SK-N-SH (cell line): ENCODE results near the gene NLK. TPM values are rescaled to one million over a fixed set of nuclear protein-coding genes. Genes with fewer than 3 reads are reported as not detected.
"Not testable (repeated sequence)": the region's sequence is repeated elsewhere in the genome, so short reads cannot be mapped to it uniquely, and the experiment has no call there.

Source experiments
- CTCF ChIA-PET: fragments of 300-600, 350-600 bp; formaldehyde crosslinking; extraction: SDS; loops from one replicate; lab custom pipeline; 2021; lab: Yijun Ruan, JAX
- POLR2A ChIA-PET: fragments of 350-600 bp; sonication (Branson Sonifier 250); formaldehyde crosslinking; extraction: SDS; loops from one replicate; lab custom pipeline; 2020; ENCODE audit warnings: antibody characterized with exemption, inconsistent platforms; lab: Yijun Ruan, JAX
- DNase-seq: peaks from one replicate; pipeline ENCODE4 v3.0.0; 2012
- H2AFZ ChIP-seq: fragments of 200-600 bp; sonication (generic); 2 replicates; pipeline ENCODE4 v1.8.1; 2016; ENCODE audit warnings: antibody characterized with exemption, mild to moderate bottlenecking, low read depth
- H3F3A ChIP-seq: fragments of 200-600 bp; sonication (generic); replicated peaks from 2 replicates; pipeline ENCODE3; 2016; ENCODE audit warnings: antibody characterized with exemption, mild to moderate bottlenecking; ENCODE audit not compliant: insufficient read depth
- H3K27ac ChIP-seq, 2 experiments: fragments of 200-500 bp in 1 of 2; fragments of 200-600 bp in 1 of 2; sonication (Bioruptor generic) in 1 of 2; sonication (generic), shearing (Covaris generic) in 1 of 2; 2 replicates each; pipeline versions ENCODE4 v1.5.1 to v1.6.1; 2014 to 2016; ENCODE audit warnings: low read depth in 2 of 2, inconsistent platforms in 1 of 2, low read length in 1 of 2, mild to moderate bottlenecking in 1 of 2, mixed read lengths in 1 of 2
- H3K27me3 ChIP-seq: fragments of 200-600 bp; sonication (generic), shearing (Covaris generic); 2 replicates; pipeline ENCODE4 v1.6.1; 2016; ENCODE audit warnings: mixed run types; ENCODE audit not compliant: insufficient read depth
- H3K36me3 ChIP-seq, 2 experiments: fragments of 200-500 bp in 1 of 2; fragments of 200-600 bp in 1 of 2; sonication (Bioruptor generic) in 1 of 2; sonication (generic) in 1 of 2; replicated peaks in 1 of 2; 2 replicates each; pipeline versions ENCODE3 to v1.5.1; 2014 to 2016; ENCODE audit warnings: low read length in 1 of 2, mild to moderate bottlenecking in 1 of 2; ENCODE audit not compliant: insufficient read depth in 2 of 2, control insufficient read depth in 1 of 2
- H3K4me1 ChIP-seq, 2 experiments: fragments of 200-500 bp in 1 of 2; fragments of 200-600 bp in 1 of 2; sonication (Bioruptor generic) in 1 of 2; sonication (generic), shearing (Covaris generic) in 1 of 2; 2 replicates each; pipeline versions ENCODE4 v1.5.1 to v1.6.1; 2014 to 2016; ENCODE audit warnings: low read depth in 1 of 2, low read length in 1 of 2, mixed run types in 1 of 2; ENCODE audit not compliant: insufficient read depth in 2 of 2, control insufficient read depth in 1 of 2
- H3K4me2 ChIP-seq: fragments of 200-600 bp; sonication (generic), shearing (Covaris generic); 2 replicates; pipeline ENCODE4 v1.6.1; 2017; ENCODE audit warnings: mixed run types
- H3K4me3 ChIP-seq, 2 experiments: fragments of 200-500 bp in 1 of 2; fragments of 200-600 bp in 1 of 2; sonication (Bioruptor generic) in 1 of 2; sonication (generic), shearing (Covaris generic) in 1 of 2; 2 replicates each; pipeline versions ENCODE4 v1.5.1 to v1.8.1; 2014 to 2016; ENCODE audit warnings: low read depth in 2 of 2, inconsistent platforms in 1 of 2, low read length in 1 of 2, mild to moderate bottlenecking in 1 of 2, mixed read lengths in 1 of 2, moderate library complexity in 1 of 2
- H3K79me2 ChIP-seq: fragments of 200-600 bp; sonication (generic); 2 replicates; pipeline ENCODE4 v1.8.1; 2017; ENCODE audit warnings: mild to moderate bottlenecking; ENCODE audit not compliant: insufficient read depth
- H3K9ac ChIP-seq: fragments of 200-600 bp; sonication (generic); 2 replicates; pipeline ENCODE4 v1.6.1; 2017; ENCODE audit warnings: mixed run types
- H3K9me2 ChIP-seq: fragments of 200-600 bp; sonication (generic); 2 replicates; pipeline ENCODE4 v1.6.1; 2017; ENCODE audit warnings: mixed run types
- H3K9me3 ChIP-seq: fragments of 200-600 bp; sonication (generic); 2 replicates; pipeline ENCODE4 v1.6.1; 2017; ENCODE audit warnings: mixed run types, mild to moderate bottlenecking, moderate library complexity
- H4K20me1 ChIP-seq: fragments of 200-600 bp; sonication (generic); 2 replicates; pipeline ENCODE4 v1.6.1; 2017; ENCODE audit warnings: mild to moderate bottlenecking, mixed run types; ENCODE audit not compliant: insufficient read depth
- CTCF ChIP-seq: fragments of 200-600 bp; sonication (generic); IDR thresholded peaks from 2 replicates; pipeline ENCODE4 v1.6.1; 2017; ENCODE audit warnings: antibody characterized with exemption, mild to moderate bottlenecking, moderate library complexity
- FOSL2 ChIP-seq: IDR thresholded peaks from 2 replicates; pipeline ENCODE4 v1.4.0; 2012; ENCODE audit warnings: low read depth, mild to moderate bottlenecking, moderate library complexity, borderline replicate concordance
- FOXM1 ChIP-seq: IDR thresholded peaks from 2 replicates; pipeline ENCODE4 v1.4.0; 2012; ENCODE audit warnings: low read depth, mild to moderate bottlenecking
- JUND ChIP-seq: IDR thresholded peaks from 2 replicates; pipeline ENCODE4 v1.4.0; 2012
- NFIC ChIP-seq: IDR thresholded peaks from 2 replicates; pipeline ENCODE4 v1.4.0; 2012; ENCODE audit warnings: borderline replicate concordance
- NRF1 ChIP-seq: IDR thresholded peaks from 2 replicates; pipeline ENCODE4 v1.6.1; 2012; ENCODE audit warnings: low read depth, mild to moderate bottlenecking, low read length
- RCOR1 ChIP-seq: fragments of 150-350 bp; IDR thresholded peaks from 2 replicates; pipeline ENCODE4 v1.6.1; 2017; ENCODE audit warnings: antibody characterized with exemption, low read length
- REST ChIP-seq: IDR thresholded peaks from 2 replicates; pipeline ENCODE4 v1.6.1; 2012; ENCODE audit warnings: mild to moderate bottlenecking, low read depth, low read length, moderate library complexity
- RXRA ChIP-seq: IDR thresholded peaks from 2 replicates; pipeline ENCODE4 v1.4.0; 2012; ENCODE audit warnings: low read depth, mild to moderate bottlenecking, borderline replicate concordance
- SIN3A ChIP-seq: IDR thresholded peaks from 2 replicates; pipeline ENCODE4 v1.6.1; 2012; ENCODE audit warnings: low read depth, mild to moderate bottlenecking, low read length, moderate library complexity, borderline replicate concordance
- TAF1 ChIP-seq: IDR thresholded peaks from 2 replicates; pipeline ENCODE4 v1.6.1; 2012; ENCODE audit warnings: low read depth, mild to moderate bottlenecking, low read length, moderate library complexity, borderline replicate concordance
- TEAD4 ChIP-seq: IDR thresholded peaks from 2 replicates; pipeline ENCODE4 v1.4.0; 2012; ENCODE audit warnings: mild to moderate bottlenecking, borderline replicate concordance; ENCODE audit not compliant: insufficient read depth
- ZBTB33 ChIP-seq: IDR thresholded peaks from 2 replicates; pipeline ENCODE4 v1.4.0; 2012; ENCODE audit warnings: low read depth, borderline replicate concordance
- WGBS: methylation state at CpG from one replicate; pipeline ENCODE4 v1.1.6; 2017; ENCODE audit warnings: low lambda C conversion rate; 5-methylcytosine and 5-hydroxymethylcytosine counted together
- polyA plus RNA-seq, 3 experiments: library from polyadenylated mRNA; depleted of rRNA; stranded (reverse); fragments of >200 nt; gene quantifications; 2 replicates each; pipeline ENCODE4 v1.2.3, GENCODE V29; 2012

The NLK gene
- polyA plus RNA-seq, 1 of the 3 experiments (the other 2 are of a cell fraction): 12.3 TPM

- TF ChIP-seq CTCF: no peak
- no peak for TF ChIP-seq NFIC
- TF ChIP-seq TEAD4: no peak
- no peak for TF ChIP-seq SIN3A
These were observed 200.3 kb downstream of the NLK start (continued) for GRCh38 chr17:28242791-28243190.

GRCh38 chr17:28243268-28243667 is 200.8 kb downstream of the NLK start:
- 71% methylated on average over 4 of the region's 4 CpGs for WGBS
- POLR2A ChIA-PET, DNase-seq: not testable (repeated sequence)

GRCh38 chr17:28244446-28244845 is 202.0 kb downstream of the NLK start:
- H2AFZ ChIP-seq: no peak overlapping the region
- WGBS: 73% methylated on average over 4 of the region's 4 CpGs
- no peak overlapping the region for H3K4me2 ChIP-seq
- H3K36me3 ChIP-seq: no peaks in the 10 kb centered on the region
- H3K4me1 ChIP-seq: no peaks in the 10 kb centered on the region
- H3K9ac ChIP-seq: no peak overlapping the region
- no peaks in the 10 kb centered on the region for H3K9me2 ChIP-seq
- TF ChIP-seq TAF1: no peak
- no peak for TF ChIP-seq FOXM1
- TF ChIP-seq RXRA: no peak
- TF ChIP-seq ZBTB33: no peak
- no peak for TF ChIP-seq JUND
- no peak for TF ChIP-seq FOSL2
- no peak for TF ChIP-seq RCOR1
- no peak for TF ChIP-seq REST
- TF ChIP-seq NRF1: no peak
- TF ChIP-seq, all 33 proteins: peak for 0
- ChIA-PET POLR2A (no interaction called here), CTCF (interaction anchor here (8.3 kb wide), 1 partner anchor 13 kb away, joined by 93 read pairs; no protein-coding TSS in a partner anchor)
- DNase-seq: no peak
- H3K4me3 ChIP-seq: no peak overlapping the region
- H3F3A ChIP-seq: no peaks in the 10 kb centered on the region
- no peaks in the 10 kb centered on the region for H3K9me3 ChIP-seq
- no peaks in the 10 kb centered on the region for H3K79me2 ChIP-seq
- H3K27ac ChIP-seq: no peak overlapping the region
- H3K27me3 ChIP-seq: no peaks in the 10 kb centered on the region
- no peaks in the 10 kb centered on the region for H4K20me1 ChIP-seq

More at GRCh38 chr17:28243268-28243667, 200.8 kb downstream of the NLK start:
- H3K4me2 ChIP-seq, H3K9me3 ChIP-seq, H3K4me3 ChIP-seq, H3K9ac ChIP-seq, H3K9me2 ChIP-seq, H3K27me3 ChIP-seq, H3K79me2 ChIP-seq, H3K36me3 ChIP-seq, H2AFZ ChIP-seq, H3F3A ChIP-seq, H3K4me1 ChIP-seq, H4K20me1 ChIP-seq, H3K27ac ChIP-seq: not testable (repeated sequence)
- CTCF ChIA-PET: interaction anchor here (5.0 kb wide), 1 partner anchor 8 kb away, joined by 23 read pairs; no protein-coding TSS in a partner anchor
